Activated T-helper 17 cell treated with anti-CD3 and anti-CD28 coated beads, Interleukin-2, amount 50 U/mL, for 72 hours (primary cell): ENCODE measurements around the gene ASCC2. TPM values are rescaled to one million over a fixed set of nuclear protein-coding genes. Genes with fewer than 3 reads are reported as not detected.
A peak's percentile ranks its signal among the peaks of the same experiment; 100 is the strongest.
"Not testable (repeated sequence)": the region's sequence is repeated elsewhere in the genome, so short reads cannot be mapped to it uniquely, and the experiment has no call there.

Experiments used
- ATAC-seq: fragments of 150-1000 bp; cut with Tn5 transposase; replicated peaks from 2 replicates; pipeline ENCODE4 v1.10.0; 2021; ENCODE audit warnings: mild to moderate bottlenecking, moderate library complexity
- H3K27ac Mint-ChIP-seq: one replicate; pipeline ENCODE4 v1.8.0; 2022; ENCODE audit warnings: mixed read lengths
- H3K27me3 Mint-ChIP-seq: one replicate; pipeline ENCODE4 v1.8.0; 2022; ENCODE audit warnings: mixed read lengths
- H3K36me3 Mint-ChIP-seq: one replicate; pipeline ENCODE4 v1.8.0; 2022; ENCODE audit warnings: low read depth, mild to moderate bottlenecking, mixed read lengths
- H3K4me1 Mint-ChIP-seq: one replicate; pipeline ENCODE4 v1.8.0; 2022; ENCODE audit warnings: mixed read lengths
- H3K4me3 Mint-ChIP-seq: one replicate; pipeline ENCODE4 v1.8.0; 2022; ENCODE audit warnings: mild to moderate bottlenecking, mixed read lengths
- H3K9me3 Mint-ChIP-seq: one replicate; pipeline ENCODE4 v1.8.0; 2022; ENCODE audit warnings: mixed read lengths
- total RNA-seq, 2 donors: library from RNA; stranded (reverse); gene quantifications; one replicate each; pipeline ENCODE4 v1.2.3, GENCODE V29; 2022

Gene ASCC2
- total RNA-seq, 2 donors from 2014 or later: 62.0 to 79.4 TPM

DNA sequence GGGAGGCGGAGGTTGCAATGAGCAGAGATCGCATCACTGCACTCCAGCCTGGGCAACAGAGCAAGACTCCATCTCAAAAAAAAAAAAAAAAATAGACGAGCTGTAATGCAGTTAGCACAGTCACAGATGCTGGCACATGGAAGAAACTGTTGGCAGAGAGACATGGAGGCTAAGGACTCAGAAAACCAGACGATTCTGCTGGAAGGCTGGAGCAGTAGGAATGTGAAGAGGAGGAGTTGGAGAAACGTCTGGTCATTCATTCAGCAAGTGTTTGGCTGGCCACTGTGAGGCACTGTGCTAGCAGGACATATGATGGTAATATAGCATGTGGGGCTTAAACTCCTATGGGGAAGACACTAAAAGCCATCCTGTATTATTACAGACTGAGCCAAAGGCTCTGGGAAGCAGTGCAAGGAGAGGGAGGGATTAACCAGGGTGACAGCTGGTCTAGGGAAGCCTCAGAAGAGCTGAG, 65.9 kb downstream of the ASCC2 start:
- Mint-ChIP-seq H3K27me3 (no peaks in the 10 kb centered on the region), H3K9me3 (no peaks in the 10 kb centered on the region), H3K27ac (no peak overlapping the region), H3K4me3 (no peak overlapping the region), H3K36me3 (peaks cover 40% of the 10 kb centered on the region), H3K4me1 (peaks cover 7% of the 10 kb centered on the region)
- no peak for ATAC-seq

DNA sequence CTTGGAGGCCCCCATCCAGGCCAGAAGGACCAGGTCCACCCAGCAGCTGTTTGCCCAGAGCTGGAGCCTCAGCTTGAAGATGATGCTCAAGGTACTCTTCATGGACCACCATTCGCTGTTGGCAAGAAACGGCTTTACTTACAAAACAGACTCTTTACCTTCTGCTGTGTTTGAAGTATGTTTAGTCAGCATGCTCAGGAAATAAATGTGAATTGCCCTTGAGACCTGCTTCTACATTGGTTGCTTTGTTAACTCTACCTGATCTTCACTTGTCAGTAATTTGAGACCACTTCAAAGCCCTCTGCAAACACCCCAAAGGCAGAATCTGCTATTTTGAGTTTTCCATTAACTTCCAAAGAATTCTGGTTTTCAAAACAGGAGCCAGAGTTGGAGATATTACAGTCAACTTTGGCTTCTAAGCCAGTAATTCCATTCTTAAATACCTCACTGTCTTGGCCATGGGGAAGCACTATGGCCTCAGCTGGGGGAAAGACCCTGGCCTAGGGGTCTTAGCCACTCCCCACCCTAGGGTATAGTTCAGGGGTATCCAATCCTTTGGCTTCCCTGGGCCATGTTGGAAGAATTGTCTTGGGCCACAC, 68.3 kb downstream of the ASCC2 start:
- peaks cover 20% of the 10 kb centered on the region for H3K4me1 Mint-ChIP-seq
- H3K9me3 Mint-ChIP-seq: no peaks in the 10 kb centered on the region
- H3K27me3 Mint-ChIP-seq: no peaks in the 10 kb centered on the region
- H3K4me3 Mint-ChIP-seq: no peak overlapping the region
- peaks cover 42% of the 10 kb centered on the region for H3K36me3 Mint-ChIP-seq
- no peak overlapping the region for H3K27ac Mint-ChIP-seq
- no peak for ATAC-seq

DNA sequence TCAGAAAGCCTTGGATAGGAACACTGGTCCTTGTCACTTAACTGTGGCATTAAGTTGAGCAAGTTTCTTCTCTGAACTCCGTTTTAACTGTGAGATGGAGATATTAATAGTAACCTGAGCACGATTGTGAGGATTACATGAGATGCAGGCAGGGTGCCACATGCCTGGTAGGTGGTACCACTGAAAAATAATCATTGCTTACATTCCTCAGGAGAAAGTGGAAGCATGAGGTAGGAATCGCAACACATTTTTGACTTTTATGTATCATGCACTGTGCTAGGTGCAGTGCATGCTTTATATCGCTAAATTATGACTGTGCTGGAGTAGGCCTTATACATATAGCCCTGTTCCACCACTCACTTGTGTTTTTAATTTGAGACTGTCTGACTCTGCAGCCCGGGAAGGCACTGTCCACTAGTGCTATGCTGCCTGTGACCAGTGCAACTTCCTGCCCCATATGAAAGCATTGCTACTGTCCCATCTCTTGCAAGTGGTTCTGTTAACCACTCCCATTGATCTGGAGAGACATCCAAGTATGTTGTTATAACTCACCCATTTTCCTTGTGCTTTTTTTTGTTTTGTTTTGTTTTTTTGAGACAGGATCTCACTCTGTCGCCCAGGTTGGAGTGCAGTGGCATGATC, 69.9 kb downstream of the ASCC2 start:
- no peaks in the 10 kb centered on the region for H3K27me3 Mint-ChIP-seq

DNA sequence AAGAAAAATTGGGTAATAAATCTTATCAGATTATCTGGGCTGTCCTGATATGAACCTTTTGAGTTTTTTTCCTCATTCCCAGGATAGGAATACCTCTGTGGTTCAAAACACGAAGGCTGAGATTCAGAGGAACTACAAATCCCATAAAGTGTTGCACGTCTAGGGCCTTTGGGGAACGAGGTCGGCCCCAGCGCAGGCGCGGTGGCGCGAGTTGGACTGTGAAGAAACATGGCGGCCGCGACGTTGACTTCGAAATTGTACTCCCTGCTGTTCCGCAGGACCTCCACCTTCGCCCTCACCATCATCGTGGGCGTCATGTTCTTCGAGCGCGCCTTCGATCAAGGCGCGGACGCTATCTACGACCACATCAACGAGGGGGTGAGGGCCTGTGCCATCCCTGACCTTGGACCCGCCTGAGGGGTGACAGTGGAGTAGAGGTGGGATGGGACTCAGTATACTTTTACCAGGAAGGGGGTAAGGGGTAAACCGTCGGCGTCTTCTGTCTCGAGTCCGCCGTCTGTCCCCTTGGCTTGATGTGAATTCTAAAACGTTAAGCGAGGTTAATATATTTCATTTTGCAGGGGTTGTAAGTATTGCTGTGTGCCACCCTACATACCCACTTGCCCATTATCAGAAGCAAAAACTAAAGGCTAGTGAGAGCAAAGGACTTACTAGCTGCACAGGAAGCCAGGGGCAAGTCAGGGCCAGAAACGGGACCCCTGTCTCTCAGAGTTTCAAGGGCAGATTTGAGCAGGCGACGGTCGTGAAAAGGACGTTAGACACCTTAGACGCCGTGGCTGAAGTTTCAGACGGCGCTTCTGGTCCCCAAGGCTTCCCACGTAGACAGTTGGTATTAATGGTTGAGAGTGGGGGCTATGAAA, 70.7 kb downstream of the ASCC2 start, which contains the start of gene UQCR10:
Gene UQCR10 (plus strand): TSS at position 199 of the 881 bp plus-strand sequence. CDS start 30 bp downstream, at position 229.
- Mint-ChIP-seq H3K36me3 (peaks cover 42% of the 10 kb centered on the region), H3K9me3 (no peaks in the 10 kb centered on the region), H3K27me3 (no peaks in the 10 kb centered on the region), H3K4me3 (peak within 1 kb of the TSS; percentile 100), H3K27ac (peak within 1 kb of the TSS; percentile 100), H3K4me1 (peaks cover 20% of the 10 kb centered on the region)
- ATAC-seq: peak; percentile 86

More for the DNA sequence above, 69.9 kb downstream of the ASCC2 start:
- Mint-ChIP-seq H3K4me1 (peaks cover 20% of the 10 kb centered on the region), H3K36me3 (peaks cover 42% of the 10 kb centered on the region), H3K4me3 (peak overlapping the region; percentile 100), H3K27ac (peak overlapping the region; percentile 100), H3K9me3 (no peaks in the 10 kb centered on the region)
- no peak for ATAC-seq

DNA sequence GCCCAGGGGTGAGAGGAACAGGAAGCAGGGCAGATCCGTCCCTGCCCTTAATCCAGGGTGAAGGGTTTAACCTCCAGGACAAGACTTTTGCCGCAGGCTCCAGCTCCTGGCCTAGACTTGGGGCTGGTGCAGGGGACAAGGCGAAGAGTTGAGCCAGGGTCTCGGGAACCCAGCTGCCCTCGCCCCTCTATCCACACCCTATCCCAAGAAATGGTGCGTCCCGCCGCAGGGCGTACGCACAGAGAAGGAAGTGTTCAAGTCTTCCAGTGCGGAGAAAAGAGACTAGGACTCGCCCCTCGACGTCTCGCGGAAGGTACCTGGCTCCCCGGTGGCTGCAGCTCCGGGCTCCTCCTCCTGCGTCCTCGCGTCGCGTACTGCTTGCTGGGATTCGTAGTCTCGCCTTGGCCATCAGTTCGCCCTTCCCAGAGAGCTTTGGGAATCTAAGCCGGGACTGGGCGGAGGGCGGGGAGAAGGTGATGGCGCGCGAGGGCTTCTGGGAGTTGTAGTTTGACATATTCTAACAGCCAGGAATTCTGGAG, 71.4 kb downstream of the ASCC2 start, which contains the start of gene ZMAT5:
Gene ZMAT5 (minus strand): TSS at position 376 of the 539 bp plus-strand sequence. CDS start 18,463 bp downstream, outside the sequence.
- Mint-ChIP-seq H3K36me3 (peaks cover 42% of the 10 kb centered on the region), H3K27ac (peak within 1 kb of the TSS; percentile 100), H3K4me1 (peaks cover 20% of the 10 kb centered on the region), H3K27me3 (no peaks in the 10 kb centered on the region), H3K9me3 (no peaks in the 10 kb centered on the region), H3K4me3 (peak within 1 kb of the TSS; percentile 100)
- ATAC-seq: peak; percentile 96

DNA sequence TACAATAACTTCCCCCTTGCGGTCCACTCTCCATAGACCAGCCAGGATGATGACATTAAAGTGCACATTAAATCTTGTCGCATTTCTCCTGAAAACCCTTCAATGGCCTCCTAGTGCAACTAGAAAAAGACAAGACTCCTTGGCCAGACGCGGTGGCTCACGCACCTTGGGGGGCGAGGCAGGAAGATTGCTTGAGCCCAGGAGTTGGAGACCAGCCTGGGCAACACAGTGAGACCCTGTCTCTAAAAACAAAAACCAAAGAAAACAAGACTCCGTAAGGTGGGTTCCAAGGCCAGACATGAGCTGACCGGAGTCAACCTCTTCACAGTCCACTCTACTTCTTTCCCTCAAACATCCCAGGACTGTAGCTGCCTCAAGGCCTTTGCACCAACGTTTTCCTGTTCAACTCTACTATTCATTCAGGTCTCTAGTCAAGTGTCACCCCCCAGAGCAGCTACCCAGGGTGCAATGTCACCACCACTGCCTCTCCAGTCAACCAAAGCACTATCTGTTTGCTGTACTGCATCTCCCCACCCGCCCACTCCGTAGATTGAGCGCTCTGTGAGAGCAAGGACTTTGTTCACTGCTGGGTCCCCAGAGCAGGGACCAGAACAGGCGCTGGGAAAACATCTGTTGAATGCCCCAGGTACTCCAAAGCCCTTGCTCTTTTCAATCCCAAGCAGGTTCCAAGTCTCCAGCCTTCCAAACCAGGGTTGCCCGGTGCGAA, 72.0 kb downstream of the ASCC2 start:
- peak; percentile 14 for ATAC-seq
- peak overlapping the region; percentile 100 for H3K4me3 Mint-ChIP-seq
- H3K36me3 Mint-ChIP-seq: peaks cover 40% of the 10 kb centered on the region
- peaks cover 20% of the 10 kb centered on the region for H3K4me1 Mint-ChIP-seq
- H3K27ac Mint-ChIP-seq: peak overlapping the region; percentile 100
- H3K27me3 Mint-ChIP-seq: no peaks in the 10 kb centered on the region
- no peaks in the 10 kb centered on the region for H3K9me3 Mint-ChIP-seq

DNA sequence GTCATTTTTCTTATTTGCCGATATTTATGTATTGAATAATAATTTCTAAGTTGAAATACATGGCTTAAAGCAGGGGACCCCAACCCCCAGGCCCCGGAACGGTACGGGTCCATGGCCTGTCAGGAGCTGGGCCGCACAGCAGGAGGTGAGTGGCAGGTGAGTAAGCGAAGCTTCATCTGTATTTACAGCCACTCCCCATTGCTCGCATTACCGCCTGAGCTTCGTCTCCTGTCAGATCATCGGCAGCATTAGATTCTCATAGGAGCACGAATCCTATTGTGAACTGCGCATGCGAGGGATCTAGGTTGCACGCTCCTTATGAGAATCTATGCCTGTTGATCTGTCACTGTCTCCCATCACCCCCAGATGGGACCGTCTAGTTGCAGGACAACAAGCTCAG, 75.8 kb downstream of the ASCC2 start:
- ATAC-seq: no peak
- Mint-ChIP-seq H3K4me3 (no peak overlapping the region), H3K9me3 (no peaks in the 10 kb centered on the region), H3K27ac (no peak overlapping the region), H3K4me1 (peaks cover 13% of the 10 kb centered on the region), H3K27me3 (no peaks in the 10 kb centered on the region), H3K36me3 (peaks cover 2% of the 10 kb centered on the region)

DNA sequence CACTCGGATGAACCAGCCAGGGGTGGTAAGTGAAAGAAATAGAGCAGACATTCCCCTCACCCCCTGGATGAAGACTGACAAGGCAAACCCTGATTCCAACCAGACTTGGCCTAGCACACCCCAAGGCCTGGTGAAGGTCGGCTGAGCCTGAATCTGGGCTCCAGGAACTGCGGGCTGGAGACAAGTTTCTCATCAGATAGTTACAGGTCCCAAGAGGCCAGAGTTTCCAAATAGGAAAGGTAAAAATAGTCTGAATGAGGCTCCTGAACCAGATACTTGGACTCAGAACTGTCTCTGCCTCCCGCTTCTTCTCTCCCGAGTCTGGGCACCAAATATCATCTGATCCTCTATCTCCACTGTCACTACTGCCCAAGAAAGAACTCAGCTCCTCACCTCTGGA, 79.1 kb downstream of the ASCC2 start:
- Mint-ChIP-seq H3K4me1 (no peaks in the 10 kb centered on the region), H3K4me3 (no peak overlapping the region), H3K27me3 (no peaks in the 10 kb centered on the region), H3K27ac (no peak overlapping the region), H3K36me3 (no peaks in the 10 kb centered on the region), H3K9me3 (no peaks in the 10 kb centered on the region)
- ATAC-seq: no peak

DNA sequence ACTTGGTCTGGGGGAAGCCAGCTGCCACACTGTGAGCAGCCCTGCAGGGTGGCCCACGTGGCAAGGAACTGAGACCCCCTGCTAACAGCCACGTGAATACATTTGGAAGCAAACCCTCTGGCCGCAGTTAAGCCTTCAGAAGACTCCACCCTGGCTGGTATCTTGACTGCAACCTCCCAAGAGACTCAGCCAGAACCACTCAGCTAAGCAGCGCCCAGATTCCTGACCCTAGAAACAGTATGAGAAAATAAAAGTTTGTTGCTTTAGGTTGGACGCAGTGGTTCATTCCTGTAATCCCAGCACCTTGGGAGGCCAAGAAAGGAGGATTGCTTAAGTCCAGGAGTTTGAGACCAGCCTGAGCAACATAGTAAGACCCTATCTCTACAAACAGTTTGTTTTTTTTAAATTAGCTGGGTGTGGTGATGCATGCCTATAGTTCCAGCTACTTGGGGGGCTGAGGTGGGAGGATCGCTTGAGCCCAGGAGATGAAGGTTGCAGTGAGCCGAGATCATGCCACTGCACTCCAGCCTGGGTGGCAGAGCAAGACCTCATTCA, 79.9 kb downstream of the ASCC2 start:
- ATAC-seq: no peak
- Mint-ChIP-seq H3K9me3 (no peaks in the 10 kb centered on the region), H3K36me3 (no peaks in the 10 kb centered on the region), H3K4me1 (no peaks in the 10 kb centered on the region), H3K4me3 (no peak overlapping the region), H3K27ac (no peak overlapping the region), H3K27me3 (no peaks in the 10 kb centered on the region)

DNA sequence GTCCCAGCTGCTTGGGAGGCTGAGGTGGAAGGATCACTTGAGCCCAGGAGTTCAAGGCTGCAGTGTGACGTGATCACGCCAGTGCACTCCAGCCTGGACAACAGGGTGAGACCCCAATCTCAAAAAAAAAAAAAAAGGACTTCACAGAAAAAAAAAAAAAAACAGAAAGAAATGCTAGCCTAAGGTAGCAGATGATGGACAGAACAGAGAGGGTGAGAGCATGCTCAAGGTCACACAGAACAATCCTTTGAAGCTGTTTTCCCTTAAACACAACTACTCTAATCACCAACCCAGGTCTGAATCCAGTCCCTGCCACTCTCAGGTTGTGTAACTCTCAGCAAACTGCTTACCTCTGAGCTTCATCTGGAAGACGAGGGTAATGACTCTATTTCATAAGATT, 81.0 kb downstream of the ASCC2 start:
- Mint-ChIP-seq H3K4me3 (no peak overlapping the region), H3K36me3 (no peaks in the 10 kb centered on the region), H3K27me3 (no peaks in the 10 kb centered on the region), H3K27ac (no peak overlapping the region), H3K4me1 (peaks cover 3% of the 10 kb centered on the region), H3K9me3 (no peaks in the 10 kb centered on the region)
- no peak for ATAC-seq

DNA sequence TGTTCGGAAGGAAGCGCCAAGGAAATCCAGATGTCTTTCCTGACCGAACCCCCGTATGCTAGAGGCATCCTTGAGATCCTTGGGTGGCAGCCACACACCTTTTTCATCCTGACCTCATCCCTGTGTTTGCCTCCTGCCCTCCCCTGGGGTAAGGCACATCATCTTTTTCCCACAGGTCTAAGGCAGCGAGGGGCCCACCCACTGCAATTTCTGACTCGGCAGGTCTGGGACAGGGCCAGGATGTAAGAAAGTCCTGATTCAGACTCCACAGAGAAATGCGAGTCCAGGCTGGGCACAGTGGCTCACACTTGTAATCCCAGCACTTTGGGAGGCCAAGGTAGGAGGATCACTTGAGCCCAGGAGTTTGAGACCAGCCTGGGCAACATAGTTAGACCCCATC, 81.7 kb downstream of the ASCC2 start:
- H3K27me3 Mint-ChIP-seq: no peaks in the 10 kb centered on the region
- no peak overlapping the region for H3K27ac Mint-ChIP-seq
- H3K36me3 Mint-ChIP-seq: no peaks in the 10 kb centered on the region
- peaks cover 6% of the 10 kb centered on the region for H3K4me1 Mint-ChIP-seq
- no peaks in the 10 kb centered on the region for H3K9me3 Mint-ChIP-seq
- H3K4me3 Mint-ChIP-seq: no peak overlapping the region
- no peak for ATAC-seq

DNA sequence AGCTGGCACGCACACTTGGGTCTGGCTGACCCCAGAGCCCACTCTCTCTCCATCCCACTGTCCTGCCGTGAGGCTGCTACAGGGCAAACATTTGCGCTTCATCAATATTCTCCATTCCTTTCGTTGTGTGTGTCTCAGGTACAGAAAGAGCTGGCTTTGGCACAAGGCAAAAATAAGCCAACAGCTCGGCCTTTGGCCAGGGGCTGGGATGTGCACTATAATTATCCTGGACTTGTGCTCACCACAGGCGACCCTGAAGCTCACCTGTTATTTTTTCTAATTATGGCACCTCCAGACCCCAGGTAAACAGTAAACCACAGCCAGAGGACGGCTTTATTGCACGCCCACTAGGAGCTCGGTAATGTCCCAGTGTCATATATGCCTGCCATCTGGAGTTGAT, 82.2 kb downstream of the ASCC2 start:
- Mint-ChIP-seq H3K27ac (peak overlapping the region; percentile 28), H3K36me3 (no peaks in the 10 kb centered on the region), H3K4me3 (no peak overlapping the region), H3K9me3 (no peaks in the 10 kb centered on the region), H3K4me1 (peaks cover 9% of the 10 kb centered on the region), H3K27me3 (no peaks in the 10 kb centered on the region)
- ATAC-seq: no peak

DNA sequence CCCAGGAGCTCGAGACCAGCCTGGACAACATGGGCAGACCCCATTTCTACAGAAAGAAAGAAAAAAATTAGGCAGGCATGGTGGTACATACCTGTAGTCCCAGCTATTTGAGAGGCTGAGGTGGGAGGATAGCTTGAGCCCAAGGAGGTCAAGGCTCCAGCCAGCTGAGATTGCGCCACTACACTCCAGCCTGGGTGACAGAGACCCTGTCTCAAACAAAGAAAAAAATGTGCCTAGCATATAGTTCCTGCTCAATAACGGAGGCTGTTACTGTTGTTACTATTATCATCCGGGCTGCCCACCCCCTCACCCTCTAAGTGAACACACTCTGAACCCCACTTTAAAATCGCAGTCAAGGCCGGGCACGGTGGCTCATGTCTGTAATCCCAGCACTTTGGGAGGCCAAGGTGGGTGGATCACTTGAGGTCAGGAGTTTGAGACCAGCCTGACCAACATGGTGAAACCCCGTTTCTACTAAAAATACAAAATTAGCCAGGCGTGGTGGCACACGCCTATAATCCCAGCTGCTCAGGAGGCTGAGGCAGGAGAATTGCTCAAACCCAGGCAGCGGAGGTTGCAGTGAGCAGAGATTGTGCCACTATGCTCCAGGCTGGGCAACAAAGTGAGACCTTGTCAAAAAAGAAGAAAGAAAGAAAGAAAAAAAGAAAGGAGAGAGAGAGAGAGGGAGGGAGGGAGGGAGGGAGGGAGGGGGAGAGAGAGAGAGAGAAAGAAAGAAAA, 83.2 kb downstream of the ASCC2 start:
- H3K36me3 Mint-ChIP-seq, H3K9me3 Mint-ChIP-seq, ATAC-seq, H3K27me3 Mint-ChIP-seq, H3K4me3 Mint-ChIP-seq, H3K27ac Mint-ChIP-seq: not testable (repeated sequence)
- peaks cover 15% of the 10 kb centered on the region for H3K4me1 Mint-ChIP-seq
